K562 treated with DMSO at 1 percent for 24 hours (cell line): ENCODE measurements around the gene PATE1. TPM values are rescaled to one million over a fixed set of nuclear protein-coding genes. Genes with fewer than 3 reads are reported as not detected.

Experiments
- total RNA-seq: library from RNA; unstranded; fragments of 300-600 nt; gene quantifications from 2 replicates; pipeline ENCODE4 v1.2.3, GENCODE V29; 2022; ENCODE audit warnings: low read depth; ENCODE audit not compliant: insufficient read depth

Gene PATE1
- total RNA-seq: not detected in 2 replicates

GRCh38 chr11:125745979-125746378 is at the start of gene PATE1:
Gene PATE1 (plus strand): TSS chr11:125746279. CDS start chr11:125746305, 26 bp downstream.

GRCh38 chr11:125778728-125779127 is 32.6 kb downstream of the PATE1 start, which contains the start of gene PATE2:
Gene PATE2 (minus strand): TSS chr11:125778828. CDS start chr11:125778773, 55 bp downstream.

DNA sequence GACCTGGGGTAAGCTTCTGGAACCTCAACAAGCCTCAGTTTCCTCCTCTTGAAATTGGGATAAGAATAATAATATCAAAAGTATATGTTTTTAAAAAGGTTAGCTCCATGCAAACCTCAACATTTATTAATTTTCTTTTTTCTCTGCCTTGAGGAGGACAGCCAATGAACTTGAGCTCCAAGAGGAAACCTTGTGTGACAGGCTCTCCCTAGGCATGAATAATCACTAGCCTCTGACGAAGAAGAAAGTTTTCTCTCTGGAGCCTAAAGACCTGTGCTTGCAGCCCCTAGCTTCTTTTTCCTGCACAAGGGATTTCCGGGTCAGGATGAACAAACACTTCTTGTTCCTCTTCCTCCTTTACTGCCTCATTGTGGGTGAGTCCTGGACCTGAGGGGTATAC is 41.7 kb downstream of the PATE1 start, which contains the start of gene PATE3:
PATE3 (plus strand) TSS at position 301 of the 400 bp plus-strand sequence; CDS start at position 326, 25 bp downstream.

Other genes with a start within 250 kb of the PATE1 start
- gene EI24, start 176.8 kb upstream of the PATE1 start, total RNA-seq: 104 and 118 TPM in 2 replicates
- 115 TPM in 2 replicates for gene STT3A, start 153.4 kb upstream of the PATE1 start, total RNA-seq
- 54.4 and 60.7 TPM in 2 replicates for gene CHEK1, start 121.1 kb upstream of the PATE1 start, total RNA-seq
- 0.15 TPM in 1 of 2 replicates, not detected in the other for gene ACRV1, start 65.4 kb upstream of the PATE1 start, total RNA-seq
- gene PATE2, start 32.5 kb downstream of the PATE1 start, total RNA-seq: not detected in 2 replicates
- gene PATE3, start 41.8 kb downstream of the PATE1 start, total RNA-seq: not detected in 2 replicates
- gene PATE4, start 87.0 kb downstream of the PATE1 start, total RNA-seq: not detected in 2 replicates
- 6.4 and 7.0 TPM in 2 replicates for gene HYLS1, start 141.4 kb downstream of the PATE1 start, total RNA-seq
- 9.1 and 11.8 TPM in 2 replicates for gene PUS3, start 156.9 kb downstream of the PATE1 start, total RNA-seq
- gene DDX25, start 158.2 kb downstream of the PATE1 start, total RNA-seq: 0.23 TPM in 1 of 2 replicates, not detected in the other
- not detected in 2 replicates for gene VSIG10L2, start 199.8 kb downstream of the PATE1 start, total RNA-seq